HTERT RPE-1 (cell line): ENCODE results near the gene DHRS1.

Experiments
- in situ Hi-C: fragments of 300-500 bp; cut with MboI; formaldehyde crosslinking; loops from 4 replicates; pipeline ENCODE4 v1.14.3; 2020; ENCODE audit warnings: low sequenced_read_pairs

The DHRS1 gene

GRCh38 chr14:24299255-24300191 lies at the start of gene DHRS1, which contains the start of gene NOP9:
TSS of gene DHRS1 (minus strand) at chr14:24299780. CDS start at chr14:24299106, 674 bp downstream.
TSS of gene NOP9 (plus strand) at chr14:24299850. CDS start at chr14:24299955, 105 bp downstream.
- in situ Hi-C loops = no loop called here

- in situ Hi-C loops = no loop called here
These were observed 48.6 kb upstream of the DHRS1 start for GRCh38 chr14:24348186-24348585.

GRCh38 chr14:24347134-24347533 lies 47.6 kb upstream of the DHRS1 start:
- in situ Hi-C loops = no loop called here

GRCh38 chr14:24343795-24344660 lies 44.4 kb upstream of the DHRS1 start:
- in situ Hi-C loops = no loop called here

- in situ Hi-C loops = no loop called here
These were observed 43.3 kb upstream of the DHRS1 start for GRCh38 chr14:24342889-24343288.

- in situ Hi-C loops = no loop called here
These were observed 41.0 kb upstream of the DHRS1 start for GRCh38 chr14:24340606-24341005.

- in situ Hi-C loops = no loop called here
These were observed 39.9 kb upstream of the DHRS1 start, which contains the start of gene RIPK3 for GRCh38 chr14:24339284-24340151. TSS of gene RIPK3 (minus strand) at chr14:24339991. CDS start at chr14:24339826, 165 bp downstream.

- in situ Hi-C loops = no loop called here
These were observed 39.3 kb upstream of the DHRS1 start for GRCh38 chr14:24338843-24339242.

GRCh38 chr14:24337824-24338175 lies 38.2 kb upstream of the DHRS1 start:
- in situ Hi-C loops = no loop called here

- in situ Hi-C loops = no loop called here
These were observed 37.7 kb upstream of the DHRS1 start for GRCh38 chr14:24337144-24337823.

GRCh38 chr14:24335461-24336171 lies 36.0 kb upstream of the DHRS1 start:
- in situ Hi-C loops = no loop called here

GRCh38 chr14:24334431-24335291 lies 35.1 kb upstream of the DHRS1 start, which contains the start of gene ADCY4:
TSS of gene ADCY4 (minus strand) at chr14:24335071. CDS start at chr14:24334652, 419 bp downstream.
- in situ Hi-C loops = no loop called here

GRCh38 chr14:24332268-24332993 lies 32.9 kb upstream of the DHRS1 start:
- in situ Hi-C loops = no loop called here

GRCh38 chr14:24331731-24332267 lies 32.2 kb upstream of the DHRS1 start:
- in situ Hi-C loops = no loop called here

GRCh38 chr14:24330973-24331674 lies 31.5 kb upstream of the DHRS1 start:
- in situ Hi-C loops = no loop called here

- in situ Hi-C loops = no loop called here
These were observed 30.2 kb upstream of the DHRS1 start for GRCh38 chr14:24329736-24330135.
